ENCODE measurements around the gene UBE2G2.

- TF ChIP-seq CTCF (IDR thresholded peaks at IDR 0.05) = no peak
- no peak for TF ChIP-seq POLR2A (IDR thresholded peaks at IDR 0.05)
Measured at GRCh38 chr21:44723177-44724131, 78.2 kb downstream of the UBE2G2 start.

All from heart left ventricle (tissue), 13 donors.